ENCODE measurements around the gene FAM83B. TPM values are rescaled to one million over a fixed set of nuclear protein-coding genes. Genes with fewer than 3 reads are reported as not detected.
"Not testable (repeated sequence)": the region's sequence is repeated elsewhere in the genome, so short reads cannot be mapped to it uniquely, and the experiment has no call there.

The FAM83B gene
- 39.9 and 40.3 TPM in 2 replicates for total RNA-seq

GRCh38 chr6:54846243-54846856 is at the start of gene FAM83B:
Gene FAM83B, plus strand, starts transcription at chr6:54846771. Its CDS starts 23,476 bp downstream, at chr6:54870247.
- DNase-seq (ENCODE audit: low read depth) (peak; percentile 96), FAIRE-seq (no peak)
- Histone ChIP-seq H3K4me3 (ENCODE audit: low read depth, low read length) (peak within 1 kb of the TSS; percentile 74), H3K27me3 (ENCODE audit: control insufficient read depth, insufficient read depth, low read length) (no peaks in the 10 kb centered on the region), H3K36me3 (ENCODE audit: control insufficient read depth, insufficient read depth, low read length) (peaks cover 2% of the 10 kb centered on the region)
- no peak for TF ChIP-seq CTCF (IDR thresholded peaks at IDR 0.05; ENCODE audit: insufficient read depth, low read length, severe bottlenecking)

GRCh38 chr6:54796918-54797317 is 49.7 kb upstream of the FAM83B start:
- not testable (repeated sequence) for H3K27me3 ChIP-seq (ENCODE audit: control insufficient read depth, insufficient read depth, low read length); H3K36me3 ChIP-seq (ENCODE audit: control insufficient read depth, insufficient read depth, low read length); FAIRE-seq; DNase-seq (ENCODE audit: low read depth); H3K4me3 ChIP-seq (ENCODE audit: low read depth, low read length)

- Histone ChIP-seq H3K36me3 (ENCODE audit: control insufficient read depth, insufficient read depth, low read length) (no peaks in the 10 kb centered on the region), H3K27me3 (ENCODE audit: control insufficient read depth, insufficient read depth, low read length) (no peaks in the 10 kb centered on the region), H3K4me3 (ENCODE audit: low read depth, low read length) (no peak overlapping the region)
- DNase-seq (ENCODE audit: low read depth): peak; percentile 28
- no peak for TF ChIP-seq CTCF (IDR thresholded peaks at IDR 0.05; ENCODE audit: insufficient read depth, low read length, severe bottlenecking)
- no peak for FAIRE-seq
Measured at GRCh38 chr6:54800050-54800600, 46.4 kb upstream of the FAM83B start.

- Histone ChIP-seq H3K4me3 (ENCODE audit: low read depth, low read length) (no peak overlapping the region), H3K36me3 (ENCODE audit: control insufficient read depth, insufficient read depth, low read length) (no peaks in the 10 kb centered on the region), H3K27me3 (ENCODE audit: control insufficient read depth, insufficient read depth, low read length) (no peaks in the 10 kb centered on the region)
- TF ChIP-seq CTCF (IDR thresholded peaks at IDR 0.05; ENCODE audit: insufficient read depth, low read length, severe bottlenecking): no peak
- DNase-seq (ENCODE audit: low read depth) (no peak), FAIRE-seq (no peak)
Measured at GRCh38 chr6:54801244-54801643, 45.3 kb upstream of the FAM83B start.

- peak; percentile 96 for DNase-seq (ENCODE audit: low read depth)
- TF ChIP-seq CTCF (IDR thresholded peaks at IDR 0.05; ENCODE audit: insufficient read depth, low read length, severe bottlenecking): no peak
- Histone ChIP-seq H3K4me3 (ENCODE audit: low read depth, low read length) (no peak overlapping the region), H3K36me3 (ENCODE audit: control insufficient read depth, insufficient read depth, low read length) (no peaks in the 10 kb centered on the region), H3K27me3 (ENCODE audit: control insufficient read depth, insufficient read depth, low read length) (no peaks in the 10 kb centered on the region)
- no peak for FAIRE-seq
Measured at GRCh38 chr6:54801669-54802068, 44.9 kb upstream of the FAM83B start.

- Histone ChIP-seq H3K4me3 (ENCODE audit: low read depth, low read length) (no peak overlapping the region), H3K27me3 (ENCODE audit: control insufficient read depth, insufficient read depth, low read length) (no peaks in the 10 kb centered on the region), H3K36me3 (ENCODE audit: control insufficient read depth, insufficient read depth, low read length) (no peaks in the 10 kb centered on the region)
- TF ChIP-seq CTCF (IDR thresholded peaks at IDR 0.05; ENCODE audit: insufficient read depth, low read length, severe bottlenecking): no peak
- DNase-seq (ENCODE audit: low read depth) (peak; percentile 72), FAIRE-seq (no peak)
Measured at GRCh38 chr6:54802775-54803634, 43.6 kb upstream of the FAM83B start.
